H1 (cell line): Measurements from ENCODE around the gene PATJ. TPM values are rescaled to one million over a fixed set of nuclear protein-coding genes. Genes with fewer than 3 reads are reported as not detected.

Experiments
- CTCF ChIA-PET: fragments of 300-600 bp; sonication (Branson Sonifier 250); formaldehyde crosslinking; loops from one replicate; lab custom pipeline; 2021; ENCODE audit not compliant: partially characterized antibody; lab: Charles Lee
- POLR2A ChIA-PET: fragments of 300-600 bp; sonication (Branson Sonifier 250); formaldehyde crosslinking; loops from one replicate; lab custom pipeline; 2021; ENCODE audit warnings: inconsistent platforms; ENCODE audit not compliant: partially characterized antibody; lab: Charles Lee
- DNase-seq, 2 experiments: peaks; one replicate each; pipeline versions ENCODE4 v3.0.0 to v3.0.0-alpha.2; 2010 to 2022; ENCODE audit warnings: low spot score in 2 of 2, low read depth in 1 of 2, mixed read lengths in 1 of 2
- FAIRE-seq: peaks from 2 replicates; lab custom pipeline; 2011; peaks lifted over from hg19 to GRCh38; lab: Jason Lieb, UNC
- H2AFZ ChIP-seq: 2 replicates; pipeline ENCODE4 v1.8.1; 2012; ENCODE audit warnings: low read length, inconsistent platforms
- H2AK5ac ChIP-seq: 2 replicates; pipeline ENCODE4 v1.6.1; 2013; ENCODE audit warnings: low read depth, low read length
- H2BK120ac ChIP-seq: replicated peaks from 2 replicates; pipeline ENCODE3; 2013; ENCODE audit warnings: low read depth, low read length, inconsistent platforms
- H2BK12ac ChIP-seq: 2 replicates; pipeline ENCODE4 v1.6.1; 2013; ENCODE audit warnings: low read depth, low read length
- H2BK15ac ChIP-seq: 2 replicates; pipeline ENCODE4 v1.6.1; 2013; ENCODE audit warnings: low read length
- H2BK20ac ChIP-seq: 2 replicates; pipeline ENCODE4 v1.6.1; 2013; ENCODE audit warnings: low read length
- H2BK5ac ChIP-seq: 2 replicates; pipeline ENCODE4 v1.6.1; 2013; ENCODE audit warnings: low read depth, low read length
- H3K14ac ChIP-seq: 2 replicates; pipeline ENCODE4 v1.6.1; 2013; ENCODE audit warnings: inconsistent platforms; ENCODE audit not compliant: insufficient read length
- H3K18ac ChIP-seq: 2 replicates; pipeline ENCODE4 v1.6.1; 2013; ENCODE audit warnings: low read length; ENCODE audit errors: extremely low read depth
- H3K23ac ChIP-seq: 2 replicates; pipeline ENCODE4 v1.6.1; 2013; ENCODE audit warnings: inconsistent platforms; ENCODE audit not compliant: insufficient read length
- H3K23me2 ChIP-seq: 2 replicates; pipeline ENCODE4 v1.6.1; 2013; ENCODE audit warnings: low read depth, low read length
- H3K27ac ChIP-seq: 2 replicates; pipeline ENCODE4 v1.6.1; 2011; ENCODE audit warnings: low read depth, low read length, inconsistent platforms
- H3K27me3 ChIP-seq, 4 experiments: replicated peaks in 1 of 4; 1 replicate in 1 of 4; 2 replicates in 3 of 4; pipeline versions ENCODE4 v1.6.1 to v1.8.1; 2011 to 2013; ENCODE audit warnings: low read length in 3 of 4, mild to moderate bottlenecking in 3 of 4, inconsistent platforms in 2 of 4, mixed read lengths in 2 of 4, moderate library complexity in 1 of 4; ENCODE audit not compliant: control insufficient read depth in 3 of 4, insufficient read depth in 3 of 4; ENCODE audit errors: extremely low read depth in 1 of 4
- H3K36me3 ChIP-seq, 4 experiments: 2 replicates each; pipeline versions ENCODE4 v1.6.1 to v1.8.1; 2011 to 2013; ENCODE audit warnings: mild to moderate bottlenecking in 4 of 4, low read length in 3 of 4, moderate library complexity in 2 of 4, control low read depth in 1 of 4, inconsistent platforms in 1 of 4; ENCODE audit not compliant: insufficient read depth in 4 of 4, control insufficient read depth in 2 of 4
- H3K4ac ChIP-seq: replicated peaks from 2 replicates; pipeline ENCODE3; 2013; ENCODE audit warnings: low read length, low read depth, mixed read lengths, inconsistent platforms; ENCODE audit not compliant: insufficient read length
- H3K4me1 ChIP-seq, 4 experiments: replicated peaks in 1 of 4; 1 replicate in 1 of 4; 2 replicates in 3 of 4; pipeline versions ENCODE4 v1.6.1 to v1.8.1; 2011 to 2013; ENCODE audit warnings: low read length in 3 of 4, inconsistent platforms in 2 of 4, mixed read lengths in 1 of 4; ENCODE audit not compliant: insufficient read depth in 4 of 4, control insufficient read depth in 3 of 4
- H3K4me2 ChIP-seq, 2 experiments: 2 replicates each; pipeline versions ENCODE4 v1.6.1 to v1.8.1; 2011 to 2013; ENCODE audit warnings: low read depth in 2 of 2, low read length in 2 of 2, control low read depth in 1 of 2, inconsistent platforms in 1 of 2, mild to moderate bottlenecking in 1 of 2; ENCODE audit not compliant: insufficient read depth in 1 of 2
- H3K4me3 ChIP-seq, 4 experiments: fragments of 200-600, 300-600 bp in 1 of 4; sonication (generic), shearing (Covaris generic), sonication (Bioruptor Twin) in 1 of 4; 2 replicates each; pipeline versions ENCODE4 v1.5.1 to v1.8.1; 2011 to 2016; ENCODE audit warnings: low read length in 4 of 4, low read depth in 3 of 4, control low read depth in 2 of 4, inconsistent platforms in 2 of 4, mild to moderate bottlenecking in 2 of 4, mixed read lengths in 1 of 4, moderate library complexity in 1 of 4; ENCODE audit not compliant: insufficient read depth in 2 of 4; ENCODE audit errors: extremely low read depth in 1 of 4
- H3K56ac ChIP-seq: replicated peaks from 2 replicates; pipeline ENCODE3; 2013; ENCODE audit warnings: low read depth, mild to moderate bottlenecking, mixed read lengths, low read length, inconsistent platforms; ENCODE audit not compliant: insufficient read length
- H3K79me1 ChIP-seq: 2 replicates; pipeline ENCODE4 v1.6.1; 2013; ENCODE audit warnings: low read depth, low read length, control low read depth
- H3K79me2 ChIP-seq, 2 experiments: 2 replicates each; pipeline versions ENCODE4 v1.6.1 to v1.8.1; 2012 to 2013; ENCODE audit warnings: low read length in 2 of 2, mild to moderate bottlenecking in 2 of 2, inconsistent platforms in 1 of 2; ENCODE audit not compliant: insufficient read depth in 2 of 2, control insufficient read depth in 1 of 2
- H3K9ac ChIP-seq, 4 experiments: replicated peaks in 1 of 4; 1 replicate in 1 of 4; 2 replicates in 3 of 4; pipeline versions ENCODE4 v1.6.1 to v1.8.1; 2011 to 2013; ENCODE audit warnings: low read depth in 3 of 4, low read length in 3 of 4, control low read depth in 2 of 4, mild to moderate bottlenecking in 2 of 4, moderate library complexity in 2 of 4, inconsistent platforms in 1 of 4; ENCODE audit errors: extremely low read depth in 1 of 4
- H3K9me3 ChIP-seq, 2 experiments: 2 replicates each; pipeline versions ENCODE4 v1.6.1 to v1.8.1; 2012 to 2013; ENCODE audit warnings: mild to moderate bottlenecking in 2 of 2, moderate library complexity in 2 of 2, control low read depth in 1 of 2, inconsistent platforms in 1 of 2, low read depth in 1 of 2, low read length in 1 of 2, mixed read lengths in 1 of 2; ENCODE audit not compliant: insufficient read depth in 2 of 2
- H4K20me1 ChIP-seq, 2 experiments: replicated peaks in 1 of 2; 2 replicates each; pipeline versions ENCODE3 to v1.8.1; 2011 to 2013; ENCODE audit warnings: inconsistent platforms in 2 of 2, low read length in 2 of 2, mild to moderate bottlenecking in 1 of 2; ENCODE audit not compliant: insufficient read depth in 2 of 2, control insufficient read depth in 1 of 2
- H4K5ac ChIP-seq: 2 replicates; pipeline ENCODE4 v1.6.1; 2013; ENCODE audit warnings: low read length, low read depth, mixed read lengths, inconsistent platforms; ENCODE audit not compliant: insufficient read length
- H4K8ac ChIP-seq: 2 replicates; pipeline ENCODE4 v1.8.0; 2013; ENCODE audit warnings: mild to moderate bottlenecking, moderate library complexity, low read length, inconsistent platforms; ENCODE audit not compliant: insufficient read depth; ENCODE audit errors: extremely low read depth
- H4K91ac ChIP-seq: replicated peaks from 2 replicates; pipeline ENCODE3; 2013; ENCODE audit warnings: low read length, mixed read lengths, inconsistent platforms; ENCODE audit not compliant: insufficient read length
- ASH2L ChIP-seq: fragments of 200-600, 300-600 bp; sonication (generic); IDR thresholded peaks from one replicate; pipeline ENCODE4 v1.7.1; 2017; ENCODE audit warnings: low read length
- ATF3 ChIP-seq: IDR thresholded peaks from 2 replicates; pipeline ENCODE4 v1.6.1; 2011; ENCODE audit warnings: low read depth, mild to moderate bottlenecking, low read length; ENCODE audit not compliant: insufficient read depth
- CEBPB ChIP-seq: IDR thresholded peaks from 2 replicates; pipeline ENCODE4 v1.6.1; 2012; ENCODE audit warnings: low read depth, low read length
- GABPA ChIP-seq: IDR thresholded peaks from 2 replicates; pipeline ENCODE4 v1.6.1; 2011; ENCODE audit warnings: mild to moderate bottlenecking, low read length, moderate library complexity, borderline replicate concordance; ENCODE audit not compliant: insufficient read depth
- JUN ChIP-seq: IDR thresholded peaks from 2 replicates; pipeline ENCODE4 v1.6.1; 2011; ENCODE audit warnings: low read depth, mild to moderate bottlenecking, improper control_type of control experiment, low read length
- MAFK ChIP-seq: IDR thresholded peaks from 2 replicates; pipeline ENCODE4 v1.6.1; 2012; ENCODE audit warnings: low read depth, mild to moderate bottlenecking, improper control_type of control experiment, low read length
- MAX ChIP-seq: IDR thresholded peaks from 2 replicates; pipeline ENCODE4 v1.6.1; 2012; ENCODE audit warnings: inconsistent platforms
- PHF8 ChIP-seq: fragments of 200-600 bp; sonication (generic); conservative IDR thresholded peaks from 2 replicates; pipeline ENCODE4 v1.7.1; 2012; ENCODE audit warnings: low read depth, mild to moderate bottlenecking, inconsistent platforms, low read length, moderate library complexity
- SIRT6 ChIP-seq: IDR thresholded peaks from one replicate; pipeline ENCODE4 v1.7.1; 2012; ENCODE audit warnings: low read length, inconsistent platforms
- SIX5 ChIP-seq: IDR thresholded peaks from 2 replicates; pipeline ENCODE4 v1.6.1; 2011; ENCODE audit warnings: mild to moderate bottlenecking, low read depth, low read length
- SUZ12 ChIP-seq: fragments of 200-600 bp; sonication (generic); IDR thresholded peaks from 2 replicates; pipeline ENCODE4 v1.6.1; 2012; ENCODE audit warnings: mild to moderate bottlenecking, inconsistent platforms, low read length, moderate library complexity, mixed read lengths
- TAF1 ChIP-seq: IDR thresholded peaks from 2 replicates; pipeline ENCODE4 v1.6.1; 2011; ENCODE audit warnings: mild to moderate bottlenecking, low read depth, low read length
- TBP ChIP-seq: IDR thresholded peaks from 2 replicates; pipeline ENCODE4 v1.6.1; 2011; ENCODE audit warnings: low read depth, low read length, improper control_type of control experiment
- YY1 ChIP-seq: IDR thresholded peaks from 2 replicates; pipeline ENCODE4 v1.6.1; 2011; ENCODE audit warnings: low read depth, mild to moderate bottlenecking, low read length
- ZNF274 ChIP-seq: IDR thresholded peaks from 2 replicates; pipeline ENCODE4 v1.7.0; 2012; ENCODE audit warnings: low read length, borderline replicate concordance; ENCODE audit errors: extremely low read depth
- WGBS, 2 experiments: shearing (Covaris generic) in 1 of 2; methylation state at CpG; one replicate each; pipeline versions ENCODE4 v1.1.6 to v1.1.7; 2013 to 2015; ENCODE audit warnings: low lambda C conversion rate in 2 of 2, mixed read lengths in 2 of 2, inconsistent platforms in 1 of 2, low coverage in 1 of 2, missing lambda C conversion rate in 1 of 2; ENCODE audit not compliant: insufficient replicate concordance in 2 of 2, insufficient coverage in 1 of 2, insufficient read length in 1 of 2; ENCODE audit errors: extremely low coverage in 1 of 2, missing lambda C conversion rate in 1 of 2; 5-methylcytosine and 5-hydroxymethylcytosine counted together
- polyA plus RNA-seq, 7 experiments: library from polyadenylated mRNA; depleted of rRNA in 3 of 7; stranded (reverse) in 5 of 7; unstranded in 2 of 7; fragments of >200 nt in 5 of 7; fragments of 200-250 nt in 2 of 7; gene quantifications; 1 replicate in 5 of 7; 2 replicates in 1 of 7; 4 replicates in 1 of 7; pipeline versions ENCODE4 v1.2.1 to v1.2.3, GENCODE V29; 2011 to 2013; ENCODE audit warnings: missing spikeins in 2 of 7, mixed read lengths in 2 of 7
- total RNA-seq: library from RNA; stranded (reverse); fragmentation: NEBNext Ultra II Directional; extraction: Animal tissue kit (Norgen Biotek cat#: 25700); gene quantifications from 2 replicates; pipeline ENCODE4 v1.2.1, GENCODE V29; 2021

The PATJ gene
- total and polyA plus RNA-seq, 2 of the 8 experiments (the other 6 are each of a cell fraction or from before 2014, with no cell fraction given): 8.2 to 55.6 TPM

GRCh38 chr1:61872206-61872605 lies 129.9 kb downstream of the PATJ start:
- Histone ChIP-seq H3K9ac (no peak overlapping the region), H2AFZ (no peak overlapping the region), H4K91ac (no peak overlapping the region), H3K56ac (no peak overlapping the region), H3K4ac (no peak overlapping the region), H3K4me2 (no peak overlapping the region), H4K5ac (no peak overlapping the region), H3K9me3 (no peaks in the 10 kb centered on the region), H3K27ac (no peak overlapping the region), H3K23ac (no peak overlapping the region), H3K4me3 (no peak overlapping the region), H2BK120ac (no peak overlapping the region), H2BK20ac (no peak overlapping the region), H3K4me1 (peaks cover 0 to 4% (median 1%) of the 10 kb centered on the region in 4 experiments; a peak in 2 of 7 replicates), H2BK15ac (no peak overlapping the region), H2BK5ac (no peak overlapping the region), H3K14ac (no peak overlapping the region), H4K20me1 (no peaks in the 10 kb centered on the region), H2BK12ac (no peak overlapping the region), H3K79me1 (no peaks in the 10 kb centered on the region), H3K79me2 (no peaks in the 10 kb centered on the region), H3K27me3 (no peaks in the 10 kb centered on the region), H3K18ac (no peak overlapping the region), H2AK5ac (no peak overlapping the region), H3K23me2 (no peaks in the 10 kb centered on the region), H3K36me3 (peaks cover 0 to 18% (median 4%) of the 10 kb centered on the region in 4 experiments; a peak in 4 of 8 replicates), H4K8ac (no peak overlapping the region)
- no peak for DNase-seq
- CTCF ChIA-PET: interaction anchor here (1.2 kb wide), 1 partner anchor 12 kb away, joined by 3 read pairs; no protein-coding TSS in a partner anchor
- POLR2A ChIA-PET: no interaction called here
- no peak for FAIRE-seq
- TF ChIP-seq ASH2L (no peak), JUN (no peak), TBP (no peak), TAF1 (no peak), MAFK (no peak), ATF3 (no peak), MAX (no peak), SUZ12 (no peak), GABPA (no peak), CEBPB (no peak), SIRT6 (no peak), SIX5 (no peak), ZNF274 (no peak), PHF8 (no peak), YY1 (no peak)
- 94% methylated on average over 3 of the region's 3 CpGs; no CpG with 5 or more reads in 1 of the 2 experiments for WGBS, 2 experiments
